ENCODE measurements around the gene EXOC8.
"Not testable (repeated sequence)": the region's sequence is repeated elsewhere in the genome, so short reads cannot be mapped to it uniquely, and the experiment has no call there.

EXOC8 gene

DNA sequence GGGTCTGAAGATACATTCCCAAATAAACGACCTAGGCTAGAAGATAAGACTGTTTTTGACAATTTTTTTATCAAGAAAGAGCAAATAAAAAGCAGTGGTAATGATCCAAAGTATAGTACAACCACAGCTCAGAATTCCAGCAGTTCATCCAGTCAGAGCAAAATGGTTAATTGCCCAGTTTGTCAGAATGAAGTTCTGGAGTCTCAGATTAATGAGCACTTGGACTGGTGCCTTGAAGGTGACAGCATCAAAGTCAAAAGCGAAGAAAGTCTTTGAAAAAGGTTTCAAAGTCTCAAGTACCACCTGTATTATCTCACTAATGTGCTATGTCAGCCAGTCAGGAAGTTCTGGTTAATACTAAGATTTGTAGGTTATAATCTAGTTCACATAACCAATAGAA lies 15.4 kb upstream of the EXOC8 start:
- no peak for DNase-seq (ENCODE audit: low read depth in 1 of 2, low spot score in 1 of 2)

GRCh38 chr1:231351816-231352215 lies 14.2 kb upstream of the EXOC8 start:
- no peak for DNase-seq (ENCODE audit: low read depth in 1 of 2, low spot score in 1 of 2)

DNA sequence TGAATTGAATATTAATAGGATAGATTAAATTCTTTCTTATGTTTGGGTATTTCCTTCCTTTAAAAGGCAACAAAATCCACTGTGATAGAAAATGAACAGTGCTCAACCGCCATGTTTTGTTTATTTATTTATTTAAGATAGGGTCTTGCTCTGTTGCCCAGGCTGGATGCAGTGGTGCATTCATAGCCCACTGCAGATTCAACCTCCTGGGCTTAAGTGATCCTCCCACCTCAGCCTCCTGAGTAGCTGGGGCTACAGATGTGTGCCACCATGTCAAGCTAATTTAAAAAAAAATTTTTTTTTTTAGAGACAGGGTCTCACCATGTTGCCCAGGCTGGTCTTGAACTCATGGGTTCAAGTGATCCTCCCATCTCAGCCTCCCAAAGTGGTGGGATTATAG lies 11.2 kb upstream of the EXOC8 start:
- not testable (repeated sequence) for DNase-seq (ENCODE audit: low read depth in 1 of 2, low spot score in 1 of 2)

GRCh38 chr1:231348442-231348841 lies 10.8 kb upstream of the EXOC8 start:
- DNase-seq (ENCODE audit: low read depth in 1 of 2, low spot score in 1 of 2), result no peak

DNA sequence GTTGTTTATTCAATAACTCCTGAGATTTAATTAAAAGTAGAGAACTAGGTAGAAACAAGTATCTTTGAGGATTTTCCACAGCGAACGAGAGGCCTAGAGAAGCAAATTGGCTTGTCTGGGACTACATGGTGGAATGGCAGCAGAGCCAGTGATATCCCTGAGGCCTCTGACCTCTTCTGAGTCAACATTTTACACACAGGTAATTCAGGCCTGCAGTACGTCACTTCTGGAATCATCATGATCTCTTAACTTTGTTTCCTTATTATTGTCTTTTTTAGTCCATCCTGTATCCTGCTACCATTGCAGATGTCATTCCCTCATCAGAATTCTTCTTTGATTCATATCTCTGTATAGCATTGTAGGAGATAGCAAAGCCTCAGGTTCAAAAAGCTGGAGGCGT lies 10.3 kb upstream of the EXOC8 start:
- DNase-seq (ENCODE audit: low read depth in 1 of 2, low spot score in 1 of 2), result no peak

GRCh38 chr1:231340328-231341013 lies 2.8 kb upstream of the EXOC8 start:
- no peak for DNase-seq (ENCODE audit: low read depth in 1 of 2, low spot score in 1 of 2)

DNA sequence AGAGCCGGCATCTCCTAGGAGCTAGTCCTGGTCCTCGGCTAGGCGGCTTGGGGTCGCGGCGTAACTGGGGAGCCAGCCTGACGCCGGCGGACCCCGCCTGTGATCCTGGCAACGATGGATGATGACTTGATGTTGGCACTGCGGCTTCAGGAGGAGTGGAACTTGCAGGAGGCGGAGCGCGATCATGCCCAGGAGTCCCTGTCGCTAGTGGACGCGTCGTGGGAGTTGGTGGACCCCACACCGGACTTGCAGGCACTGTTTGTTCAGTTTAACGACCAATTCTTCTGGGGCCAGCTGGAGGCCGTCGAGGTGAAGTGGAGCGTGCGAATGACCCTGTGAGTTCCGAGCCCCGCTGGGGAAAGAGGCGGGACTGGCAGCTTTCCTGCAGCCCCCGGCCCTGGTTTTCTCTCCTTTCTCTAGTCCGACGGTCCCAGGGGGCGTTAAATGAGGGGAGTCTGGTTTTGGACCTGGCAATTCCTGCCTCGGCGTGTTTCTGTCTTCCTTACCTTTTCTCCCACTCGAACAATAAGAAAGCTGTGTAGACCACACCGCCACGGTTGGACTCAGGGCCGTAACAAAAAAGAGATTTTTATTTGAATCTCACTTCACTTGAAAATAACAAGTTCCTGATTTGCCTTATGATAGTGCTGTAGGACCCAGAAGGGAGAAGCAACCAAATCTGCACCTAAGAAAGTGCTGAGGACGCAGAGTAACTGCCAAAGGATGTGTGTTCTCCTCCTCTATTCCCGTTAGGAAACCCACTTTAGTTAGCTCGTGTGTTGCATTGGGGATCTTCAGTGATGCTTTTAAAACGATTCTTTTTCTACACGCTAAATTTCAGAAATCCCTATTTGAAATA lies 847 bp upstream of the EXOC8 start, which contains the start of gene SPRTN:
TSS of gene SPRTN (plus strand) at position 24 of the 859 bp plus-strand sequence. CDS start at position 115, 91 bp downstream.
- DNase-seq (ENCODE audit: low read depth in 1 of 2, low spot score in 1 of 2), result no peak

GRCh38 chr1:231337043-231337471 lies 595 bp downstream of the EXOC8 start:
- DNase-seq (ENCODE audit: low read depth in 1 of 2, low spot score in 1 of 2), result peak in 1 of 2 donors; percentile 23

DNA sequence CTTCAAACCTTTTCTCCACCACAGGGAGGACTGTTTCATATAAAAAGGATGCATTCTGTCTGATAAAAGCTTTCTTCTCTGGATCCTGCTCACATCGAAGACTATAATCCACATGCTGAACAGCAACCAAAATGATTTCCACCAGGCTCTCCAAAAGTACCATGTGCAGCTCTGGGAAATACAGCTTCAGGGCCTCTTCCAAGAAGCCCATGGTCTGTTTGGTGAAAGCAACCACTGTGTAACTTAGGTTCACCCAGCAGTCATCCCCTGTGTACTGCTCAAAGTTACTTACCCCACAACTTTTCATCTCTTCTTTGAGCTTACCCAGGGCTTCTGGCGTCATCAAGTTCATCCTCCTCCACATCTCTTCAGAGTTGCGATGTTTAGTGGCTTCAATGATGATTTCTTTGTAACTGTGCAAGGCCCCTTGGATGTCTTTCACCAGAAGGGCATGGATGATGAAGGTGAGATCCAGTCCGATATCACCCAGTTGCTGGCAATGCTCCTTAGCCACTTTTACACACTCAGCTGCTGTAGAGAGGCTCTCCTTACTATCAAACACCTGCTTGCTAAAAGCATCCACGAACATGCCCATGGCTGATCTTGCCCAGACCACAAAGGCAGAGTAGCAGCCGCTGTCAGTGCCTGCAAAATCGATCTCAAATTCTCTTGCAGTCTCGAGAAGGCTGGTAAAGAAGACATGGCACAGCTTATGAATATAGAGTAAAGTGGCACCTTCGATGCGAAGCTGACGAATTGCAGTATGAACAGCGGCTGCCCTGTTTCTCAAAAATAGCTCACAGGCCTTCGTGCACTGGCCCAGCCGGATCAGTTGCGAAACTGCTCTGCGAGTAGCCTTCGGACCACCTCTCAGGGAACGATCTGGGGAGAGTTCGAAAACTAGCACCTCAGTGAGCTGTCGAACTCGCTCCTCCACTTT lies 1.7 kb downstream of the EXOC8 start:
- no peak for DNase-seq (ENCODE audit: low read depth in 1 of 2, low spot score in 1 of 2)

DNA sequence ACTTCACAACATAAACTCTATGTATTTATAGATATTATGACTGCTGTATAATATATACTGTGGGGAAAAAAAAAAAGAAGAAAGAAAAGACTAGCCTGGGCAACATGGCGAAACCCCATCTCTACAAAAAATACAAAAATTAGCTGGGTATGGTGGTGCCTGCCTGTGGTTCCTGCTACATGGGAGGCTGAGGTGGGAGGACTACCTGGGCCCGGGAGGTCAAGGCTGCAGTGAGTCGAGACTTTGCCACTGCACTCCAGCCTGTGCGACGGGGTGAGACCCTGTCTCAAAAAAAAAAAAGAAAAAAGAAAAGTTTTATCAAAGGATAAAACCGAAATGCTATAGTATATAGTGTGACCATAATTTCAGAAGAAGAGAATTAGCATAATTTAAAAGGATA lies 2.7 kb downstream of the EXOC8 start:
- no peak for DNase-seq (ENCODE audit: low read depth in 1 of 2, low spot score in 1 of 2)

DNA sequence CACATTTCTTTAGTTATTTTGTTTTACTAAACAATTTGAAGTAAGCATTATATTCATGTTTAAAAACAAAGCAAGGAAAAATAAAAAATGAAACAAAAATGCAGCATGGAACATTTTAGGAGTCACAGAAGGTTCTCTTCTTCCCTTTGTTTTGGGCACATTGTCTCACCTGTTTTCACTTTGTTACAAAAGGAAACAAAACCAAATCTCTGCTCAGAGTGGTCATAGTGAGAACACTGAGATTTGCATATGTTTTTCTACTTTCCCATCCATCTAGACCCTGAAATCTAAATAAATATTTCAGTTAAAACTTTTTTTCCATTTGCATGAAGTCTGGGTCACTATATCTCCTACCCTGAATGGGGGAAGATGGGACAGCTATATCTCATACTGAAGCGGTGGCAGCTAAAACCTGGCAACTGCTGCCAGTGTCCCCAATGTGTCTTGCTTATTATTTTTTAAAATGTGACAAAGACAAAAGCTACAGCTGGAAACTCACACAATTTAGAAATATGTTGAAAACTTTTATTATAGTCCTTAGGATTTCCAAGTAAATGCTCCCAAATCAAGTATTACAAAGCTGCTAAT lies 3.5 kb downstream of the EXOC8 start:
- DNase-seq (ENCODE audit: low read depth in 1 of 2, low spot score in 1 of 2), result no peak

DNA sequence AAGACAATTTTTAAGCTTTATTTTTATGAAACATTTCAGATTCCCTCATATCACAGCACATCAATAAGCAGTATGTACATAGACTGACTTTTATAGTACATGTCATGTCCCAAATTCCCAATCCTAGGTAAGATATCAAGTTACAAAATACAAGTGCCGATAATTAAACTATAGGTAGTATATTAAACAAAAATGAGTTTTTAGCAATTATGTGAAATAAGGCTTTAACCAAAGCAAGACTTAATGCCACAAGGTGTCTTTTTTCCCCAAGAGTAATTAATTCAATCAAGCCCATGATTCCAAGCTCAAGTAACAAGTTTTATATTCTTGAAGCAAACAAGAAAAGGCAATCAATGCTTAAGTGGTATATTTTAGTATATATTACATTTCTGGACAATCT lies 4.9 kb downstream of the EXOC8 start:
- no peak for DNase-seq (ENCODE audit: low read depth in 1 of 2, low spot score in 1 of 2)

GRCh38 chr1:231329483-231329882 lies 8.2 kb downstream of the EXOC8 start:
- DNase-seq (ENCODE audit: low read depth in 1 of 2, low spot score in 1 of 2), result no peak

- no peak for DNase-seq (ENCODE audit: low read depth in 1 of 2, low spot score in 1 of 2)
These were observed 10.0 kb downstream of the EXOC8 start for GRCh38 chr1:231327617-231328016.

DNA sequence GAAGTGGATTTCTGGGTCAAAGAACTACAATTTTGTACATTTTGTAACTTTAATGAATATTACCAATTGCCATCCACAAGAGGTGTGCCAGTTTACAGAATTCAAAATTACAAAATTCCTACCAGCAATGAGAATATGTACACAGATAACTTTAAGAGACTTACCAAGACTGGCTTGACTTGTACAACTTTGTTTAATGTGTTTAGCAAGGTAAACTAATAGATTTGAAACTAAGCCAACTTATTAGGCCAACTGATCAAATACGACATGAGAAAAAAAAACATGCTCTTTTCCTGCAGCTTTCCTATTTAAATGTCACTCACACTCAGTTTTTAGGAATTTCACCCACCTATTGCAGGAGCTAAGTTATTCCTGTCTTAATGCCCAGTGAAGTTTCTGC lies 11.4 kb downstream of the EXOC8 start:
- DNase-seq (ENCODE audit: low read depth in 1 of 2, low spot score in 1 of 2), result no peak

GRCh38 chr1:231324660-231325059 lies 13.0 kb downstream of the EXOC8 start:
- DNase-seq (ENCODE audit: low read depth in 1 of 2, low spot score in 1 of 2), result no peak

DNA sequence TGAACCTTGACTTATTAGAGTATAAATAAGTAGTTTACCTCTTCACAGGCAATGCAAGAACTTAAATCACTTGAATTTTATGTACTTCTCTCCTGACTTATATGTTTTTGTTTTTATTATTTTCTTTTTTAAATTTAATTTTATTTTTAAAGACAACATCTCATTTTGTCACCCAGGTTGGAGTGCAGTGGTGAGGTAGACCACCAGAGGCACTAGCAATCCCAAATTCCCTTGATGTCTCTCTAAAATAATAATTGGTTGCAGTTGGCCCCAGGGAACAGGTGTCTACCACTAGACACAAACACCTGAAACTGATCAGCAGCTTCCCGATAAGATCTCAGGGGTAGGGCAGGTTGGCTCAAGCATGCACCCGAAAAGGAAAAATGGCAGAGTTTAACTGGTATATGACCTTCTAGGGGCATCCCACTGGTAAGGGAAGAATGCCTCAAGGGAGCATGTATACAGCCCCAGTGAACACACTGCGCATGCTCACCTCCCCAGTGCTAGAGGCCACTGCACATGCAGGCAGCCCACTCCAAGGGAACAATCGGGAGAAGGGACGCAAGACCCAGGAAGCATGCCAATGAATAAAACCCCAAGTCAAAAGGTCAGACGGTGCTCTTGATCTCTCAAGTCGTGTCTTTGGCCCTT lies 14.6 kb downstream of the EXOC8 start:
- no peak for DNase-seq (ENCODE audit: low read depth in 1 of 2, low spot score in 1 of 2)

DNA sequence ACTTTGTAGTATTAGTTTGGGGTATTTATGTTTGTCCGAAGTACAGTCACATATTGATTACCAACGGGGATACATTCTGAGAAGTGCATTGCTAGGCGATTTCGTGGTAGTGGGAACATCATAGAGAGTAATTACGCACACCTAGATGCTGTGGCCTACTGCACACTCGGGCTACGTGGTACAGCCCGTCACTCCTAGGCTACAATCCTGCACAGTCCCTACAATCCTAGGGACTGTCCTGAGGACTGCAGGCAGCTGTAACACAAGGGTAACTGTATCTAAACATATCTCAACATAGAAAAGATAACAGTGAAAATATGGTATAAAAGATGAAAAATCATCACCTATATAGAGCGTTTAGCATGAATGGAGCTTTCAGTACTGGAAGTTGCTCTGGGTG lies 18.6 kb downstream of the EXOC8 start:
- DNase-seq (ENCODE audit: low read depth in 1 of 2, low spot score in 1 of 2), result no peak

DNA sequence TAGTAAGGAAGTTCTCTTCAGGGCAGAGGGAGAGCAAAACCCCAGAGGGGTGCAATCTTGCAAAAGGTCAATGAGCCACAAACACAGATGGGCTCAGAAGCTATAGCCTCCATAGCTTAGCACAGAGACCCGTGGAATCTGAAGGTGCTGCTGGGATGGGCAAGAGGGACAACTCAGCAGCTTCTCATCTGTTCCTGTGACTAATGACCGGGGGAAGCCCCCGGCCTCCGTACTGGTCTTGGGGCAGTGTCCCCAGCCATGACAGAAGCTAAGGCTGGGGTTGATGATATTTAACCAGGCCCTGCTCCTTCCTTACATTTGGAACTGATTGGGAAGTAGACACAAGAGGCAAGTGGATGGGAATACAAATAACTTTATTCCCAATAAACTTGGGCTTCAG lies 19.1 kb downstream of the EXOC8 start:
- DNase-seq (ENCODE audit: low read depth in 1 of 2, low spot score in 1 of 2), result no peak

- DNase-seq (ENCODE audit: low read depth in 1 of 2, low spot score in 1 of 2), result no peak
These were observed 19.7 kb downstream of the EXOC8 start for GRCh38 chr1:231318015-231318355.

All from activated CD4-positive, alpha-beta T cell treated with anti-CD3 and anti-CD28 coated beads, Interleukin-2, amount 50 U/mL, for 24 hours (primary cell).